Right ventricle myocardium superior (tissue), 1 donor: ENCODE measurements around the gene MSGN1. TPM values are rescaled to one million over a fixed set of nuclear protein-coding genes. Genes with fewer than 3 reads are reported as not detected.
"Not testable (repeated sequence)": the region's sequence is repeated elsewhere in the genome, so short reads cannot be mapped to it uniquely, and the experiment has no call there.

ENCODE experiments used
- ATAC-seq: fragments of 200-7000 bp; cut with Tn5 transposase; one replicate; pipeline ENCODE4 v1.9.1; 2020; ENCODE audit warnings: mild to moderate bottlenecking; ENCODE audit not compliant: poor library complexity
- DNase-seq: peaks from one replicate; pipeline ENCODE4 v3.0.0-alpha.2; 2020
- intact Hi-C: fragments of 100-400 bp; cut with DNase I; formaldehyde crosslinking; loops from one replicate; pipeline ENCODE4 v1.11.2; 2022
- total RNA-seq: library from RNA; stranded (reverse); fragmentation: NEBNext Ultra II Directional; extraction: Animal tissue kit (Norgen Biotek cat#: 25700); gene quantifications from one replicate; pipeline ENCODE4 v1.2.1, GENCODE V29; 2021
- donor health status: DM: no; HTN: yes; CAD: no; lungs with severe emphysema.

The MSGN1 gene
- total RNA-seq, 1 donor from 2014 or later = not detected

GRCh38 chr2:17803497-17803896, 12.8 kb upstream of the MSGN1 start:
- ATAC-seq = no peak
- intact Hi-C loops = no loop called here
- no peak for DNase-seq

GRCh38 chr2:17804358-17804757, 11.9 kb upstream of the MSGN1 start:
- intact Hi-C loops = no loop called here
- DNase-seq = no peak
- ATAC-seq = no peak

- peak; percentile 53 for ATAC-seq
- intact Hi-C loops = no loop called here
- no peak for DNase-seq
Observed at GRCh38 chr2:17805166-17805565, 11.1 kb upstream of the MSGN1 start.

- DNase-seq = no peak
- intact Hi-C loops = no loop called here
- ATAC-seq = peak; percentile 62
Observed at GRCh38 chr2:17805717-17806363, 10.4 kb upstream of the MSGN1 start.

GRCh38 chr2:17813010-17813741, 3.1 kb upstream of the MSGN1 start:
- ATAC-seq = peak; percentile 49
- no peak for DNase-seq
- intact Hi-C loops = no loop called here

GRCh38 chr2:17813742-17814473, 2.4 kb upstream of the MSGN1 start:
- peak; percentile 79 for ATAC-seq
- peak; percentile 59 for DNase-seq
- intact Hi-C loops = no loop called here

- intact Hi-C loops = no loop called here
- DNase-seq (no peak), ATAC-seq (no peak)
Observed at GRCh38 chr2:17814601-17815000, 1.7 kb upstream of the MSGN1 start.

- no peak for DNase-seq
- ATAC-seq = no peak
- intact Hi-C loops = no loop called here
Observed at GRCh38 chr2:17815468-17816184, 634 bp upstream of the MSGN1 start.

- no peak for ATAC-seq
- DNase-seq = no peak
- intact Hi-C loops = no loop called here
Observed at GRCh38 chr2:17818235-17818815, 2.1 kb downstream of the MSGN1 start.

- peak; percentile 86 for ATAC-seq
- DNase-seq = no peak
- intact Hi-C loops = no loop called here
Observed at GRCh38 chr2:17821080-17821479, 4.8 kb downstream of the MSGN1 start.

GRCh38 chr2:17821535-17822444, 5.5 kb downstream of the MSGN1 start:
- ATAC-seq (peak; percentile 69), DNase-seq (no peak)
- intact Hi-C loops = no loop called here

- ATAC-seq (peak; percentile 83), DNase-seq (peak; percentile 53)
- intact Hi-C loops = no loop called here
Observed at GRCh38 chr2:17822445-17823117, 6.3 kb downstream of the MSGN1 start.

- intact Hi-C loops, DNase-seq, ATAC-seq: not testable (repeated sequence)
Observed at GRCh38 chr2:17823646-17824045, 7.4 kb downstream of the MSGN1 start.

GRCh38 chr2:17827316-17827715, 11.1 kb downstream of the MSGN1 start:
- DNase-seq (no peak), ATAC-seq (no peak)
- intact Hi-C loops = loop anchor here (2.0 kb wide), 1 partner anchor 73 kb away; the partner anchor contains the start of gene GEN1

GRCh38 chr2:17827785-17828184, 11.5 kb downstream of the MSGN1 start:
- ATAC-seq (no peak), DNase-seq (no peak)
- intact Hi-C loops = loop anchor here (2.0 kb wide), 1 partner anchor 73 kb away; the partner anchor contains the start of gene GEN1

GRCh38 chr2:17830053-17831034, 14.1 kb downstream of the MSGN1 start:
- peak; percentile 85 for DNase-seq
- intact Hi-C loops = no loop called here
- peak; percentile 95 for ATAC-seq
